ENCODE data around the gene ST8SIA6. TPM values are rescaled to one million over a fixed set of nuclear protein-coding genes. Genes with fewer than 3 reads are reported as not detected.

Gene ST8SIA6
- total and polyA plus RNA-seq, 10 of the 15 experiments (the other 5 are each of a cell fraction or from before 2014, with no cell fraction given) = 0.22 TPM; not detected in 9

- no TSS peak for BruUV-seq (replicated peaks)
- H3K36me3 ChIP-seq (ENCODE audit: control insufficient read depth in 2 of 2, insufficient read depth in 2 of 2, low read length in 1 of 2) = no peaks in the 10 kb centered on the region
- H3K4me3 ChIP-seq = no peak overlapping the region
- H3K9me3 ChIP-seq (replicated peaks; ENCODE audit: control insufficient read depth, insufficient read depth, low read length) = no peaks in the 10 kb centered on the region; the same call in 2 of the 3 replicates
- peaks cover 12% of the 10 kb centered on the region; the same call in 1 of the 2 replicates for H3K4me1 ChIP-seq (ENCODE audit: control insufficient read depth, insufficient read depth, low read length)
- RAD21 ChIA-PET (ENCODE audit: unreplicated experiment) = interaction anchor here (1.6 kb wide), 1 partner anchor 24 kb away, joined by 5 read pairs; no protein-coding TSS in a partner anchor
- FAIRE-seq = no peak
- no peak overlapping the region for H3K4me2 ChIP-seq (ENCODE audit: control insufficient read depth, insufficient read depth)
- no peak for DNase-seq (ENCODE audit: low read depth, low spot score)
- no peak for ATAC-seq
- intact Hi-C loops (cut with micrococcal nuclease; ENCODE audit: unreplicated experiment) (loop anchor here (5.0 kb wide), 3 partner anchors 80 to 590 kb away; no protein-coding TSS in a partner anchor), in situ Hi-C loops (cut with MboI) (no loop called here)
- H2AFZ ChIP-seq (ENCODE audit: control insufficient read depth, low read depth, low read length) = no peak overlapping the region
- H3K9ac ChIP-seq (ENCODE audit: control insufficient read depth, insufficient read depth, low read length) = no peak overlapping the region
- POLR2A ChIA-PET = no interaction called here
- no peaks in the 10 kb centered on the region for H4K20me1 ChIP-seq (ENCODE audit: control insufficient read depth, insufficient read depth)
- peaks cover 0 to 7% of the 10 kb centered on the region in 2 experiments; a peak in 1 of 4 replicates for H3K27me3 ChIP-seq (replicated peaks in 1 of 2; ENCODE audit: control insufficient read depth in 2 of 2, insufficient read depth in 2 of 2, low read length in 1 of 2)
- no peak overlapping the region for H3K27ac ChIP-seq (ENCODE audit: control insufficient read depth, insufficient read depth)
- H3K79me2 ChIP-seq (ENCODE audit: control insufficient read depth, insufficient read depth, low read length) = no peaks in the 10 kb centered on the region
- no peak for TF ChIP-seq TCF7 (IDR thresholded peaks at IDR 0.05; ENCODE audit: borderline replicate concordance)
- TF ChIP-seq TARDBP (IDR thresholded peaks at IDR 0.05; ENCODE audit: borderline replicate concordance) = no peak
- 39% methylated on average over 6 of the region's 6 CpGs for WGBS (ENCODE audit: insufficient coverage, insufficient replicate concordance, low lambda C conversion rate, missing lambda C conversion rate)
- CTCF ChIA-PET = interaction anchor here (1.5 to 1.6 kb wide), 3 partner anchors 19 to 165 kb away, joined by 3 to 5 read pairs (median 3); no protein-coding TSS in a partner anchor
- SMC1A ChIA-PET (ENCODE audit: uncharacterized antibody, unreplicated experiment) = interaction anchor here (0.9 to 1.4 kb wide), 3 partner anchors 27 to 97 kb away, joined by 3 read pairs; no protein-coding TSS in a partner anchor
Observed at GRCh38 chr10:17432723-17433122, 21.7 kb downstream of the ST8SIA6 start.

- intact Hi-C loops (cut with micrococcal nuclease; ENCODE audit: unreplicated experiment) = loop anchor here (5.0 kb wide), 3 partner anchors 80 to 590 kb away; no protein-coding TSS in a partner anchor
- BruUV-seq (replicated peaks) = no TSS peak
- FAIRE-seq = no peak
- no peak overlapping the region for H3K9ac ChIP-seq (ENCODE audit: control insufficient read depth, insufficient read depth, low read length)
- H3K4me1 ChIP-seq (ENCODE audit: control insufficient read depth, insufficient read depth, low read length) = peaks cover 12% of the 10 kb centered on the region; the same call in 1 of the 2 replicates
- in situ Hi-C loops (cut with MboI) = no loop called here
- H2AFZ ChIP-seq (ENCODE audit: control insufficient read depth, low read depth, low read length) = no peak overlapping the region
- no peak overlapping the region for H3K4me2 ChIP-seq (ENCODE audit: control insufficient read depth, insufficient read depth)
- no peak overlapping the region for H3K27ac ChIP-seq (ENCODE audit: control insufficient read depth, insufficient read depth)
- POLR2A ChIA-PET = no interaction called here
- H3K27me3 ChIP-seq (replicated peaks in 1 of 2; ENCODE audit: control insufficient read depth in 2 of 2, insufficient read depth in 2 of 2, low read length in 1 of 2) = peaks cover 0 to 7% of the 10 kb centered on the region in 2 experiments; a peak in 1 of 4 replicates
- TF ChIP-seq PKNOX1 (IDR thresholded peaks at IDR 0.05) (no peak), MAX (IDR thresholded peaks at IDR 0.05; ENCODE audit: low read depth, low read length) (no peak), TCF12 (IDR thresholded peaks at IDR 0.05; ENCODE audit: low read depth, low read length) (no peak), CHD2 (IDR thresholded peaks at IDR 0.05; ENCODE audit: borderline replicate concordance, low read depth, low read length) (no peak), HDGF (IDR thresholded peaks at IDR 0.05) (no peak), ATF7 (IDR thresholded peaks at IDR 0.05; ENCODE audit: low read depth) (no peak), RBBP5 (conservative IDR thresholded peaks at IDR 0.05) (no peak), ZBTB4 (CRISPR knock-in tag; IDR thresholded peaks at IDR 0.05) (no peak)
- no peaks in the 10 kb centered on the region for H4K20me1 ChIP-seq (ENCODE audit: control insufficient read depth, insufficient read depth)
- SMC1A ChIA-PET (ENCODE audit: uncharacterized antibody, unreplicated experiment) = interaction anchor here (0.6 to 1.4 kb wide), 3 partner anchors 27 to 131 kb away, joined by 3 to 4 read pairs (median 3); no protein-coding TSS in a partner anchor
- no peaks in the 10 kb centered on the region for H3K36me3 ChIP-seq (ENCODE audit: control insufficient read depth in 2 of 2, insufficient read depth in 2 of 2, low read length in 1 of 2)
- CTCF ChIA-PET = interaction anchor here (0.5 to 1.9 kb wide), 8 partner anchors 10 to 1494 kb away, joined by 3 to 8 read pairs (median 3); no protein-coding TSS in a partner anchor
- WGBS (ENCODE audit: insufficient coverage, insufficient replicate concordance, low lambda C conversion rate, missing lambda C conversion rate) = 35% methylated on average over 7 of the region's 7 CpGs
- no peak overlapping the region for H3K4me3 ChIP-seq
- no peak for DNase-seq (ENCODE audit: low read depth, low spot score)
- RAD21 ChIA-PET (ENCODE audit: unreplicated experiment) = interaction anchor here (0.7 to 1.6 kb wide), 3 partner anchors 23 to 65 kb away, joined by 3 to 5 read pairs (median 4); no protein-coding TSS in a partner anchor
- ATAC-seq = no peak
- H3K79me2 ChIP-seq (ENCODE audit: control insufficient read depth, insufficient read depth, low read length) = no peaks in the 10 kb centered on the region
- H3K9me3 ChIP-seq (replicated peaks; ENCODE audit: control insufficient read depth, insufficient read depth, low read length) = no peaks in the 10 kb centered on the region; the same call in 2 of the 3 replicates
Observed at GRCh38 chr10:17431871-17432311, 22.5 kb downstream of the ST8SIA6 start.

Measured in GM12878 (cell line).